ENCODE results near the gene PNMA1.

DNA sequence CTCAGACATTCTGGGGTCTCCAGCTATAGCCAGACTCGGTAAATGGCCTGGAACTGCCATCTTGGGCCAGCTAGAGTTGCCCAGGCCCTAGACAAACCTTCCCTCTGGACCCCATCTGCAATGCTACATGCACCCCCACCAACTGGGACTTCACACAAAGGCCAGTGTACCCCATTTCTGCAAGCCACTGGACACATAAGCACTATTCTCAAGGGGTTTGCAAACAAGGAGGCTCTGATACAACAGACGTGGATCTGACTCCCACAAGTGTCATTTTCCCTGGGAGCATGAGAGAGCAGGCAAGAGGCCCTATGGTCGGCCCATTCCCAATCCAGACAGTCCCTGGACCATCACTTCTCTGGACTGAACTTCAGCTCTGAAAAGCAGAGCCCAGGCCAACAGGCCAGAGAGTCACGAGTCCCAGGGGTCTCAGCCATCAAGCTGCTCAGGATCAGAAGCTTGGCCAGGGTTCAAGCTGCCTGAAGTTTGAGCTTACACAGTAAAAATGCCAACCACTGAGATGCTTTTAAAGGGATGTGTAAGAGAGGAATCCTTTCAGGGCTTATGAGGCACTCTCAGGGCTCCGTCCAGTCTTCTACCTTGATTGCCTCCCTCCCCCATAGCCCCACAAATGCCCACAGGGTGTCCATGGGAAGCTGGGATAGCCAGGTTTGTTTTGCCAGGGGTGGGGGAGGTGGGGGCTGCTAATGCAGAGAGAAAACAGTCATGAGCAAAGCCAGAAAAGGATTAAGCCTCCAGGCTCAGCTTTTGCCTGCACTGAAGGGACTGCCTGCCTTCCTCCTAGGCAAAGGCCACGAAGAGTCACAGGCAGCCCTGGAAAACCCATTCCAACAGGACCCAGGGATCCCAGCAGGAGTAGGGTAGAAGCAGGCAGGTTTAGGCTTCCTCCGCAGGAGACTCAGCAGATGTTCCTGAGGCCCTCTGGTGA lies 31.7 kb upstream of the PNMA1 start:
- no peak for TF ChIP-seq ZNF24 (IDR thresholded peaks at IDR 0.05)
- no peak for TF ChIP-seq NR3C1 (CRISPR knock-in tag; IDR thresholded peaks at IDR 0.05)
- no peak for TF ChIP-seq POLR2A (IDR thresholded peaks at IDR 0.05; ENCODE audit: insufficient read depth in 1 of 2, low read depth in 2 of 2, low read length in 2 of 2)
- TF ChIP-seq ZBTB7A (CRISPR knock-in tag; IDR thresholded peaks at IDR 0.05), result no peak
- TF ChIP-seq ZNF660 (CRISPR knock-in tag; IDR thresholded peaks at IDR 0.05; ENCODE audit: borderline replicate concordance, low read depth), result no peak
- no peak for TF ChIP-seq SMC3 (IDR thresholded peaks at IDR 0.05; ENCODE audit: low read length)
- no peak for TF ChIP-seq ZFP37 (CRISPR knock-in tag; IDR thresholded peaks at IDR 0.05; ENCODE audit: borderline replicate concordance)
- no peak for TF ChIP-seq ZNF180 (CRISPR knock-in tag; IDR thresholded peaks at IDR 0.05; ENCODE audit: borderline replicate concordance, low read depth)
- TF ChIP-seq, protein P1, sequence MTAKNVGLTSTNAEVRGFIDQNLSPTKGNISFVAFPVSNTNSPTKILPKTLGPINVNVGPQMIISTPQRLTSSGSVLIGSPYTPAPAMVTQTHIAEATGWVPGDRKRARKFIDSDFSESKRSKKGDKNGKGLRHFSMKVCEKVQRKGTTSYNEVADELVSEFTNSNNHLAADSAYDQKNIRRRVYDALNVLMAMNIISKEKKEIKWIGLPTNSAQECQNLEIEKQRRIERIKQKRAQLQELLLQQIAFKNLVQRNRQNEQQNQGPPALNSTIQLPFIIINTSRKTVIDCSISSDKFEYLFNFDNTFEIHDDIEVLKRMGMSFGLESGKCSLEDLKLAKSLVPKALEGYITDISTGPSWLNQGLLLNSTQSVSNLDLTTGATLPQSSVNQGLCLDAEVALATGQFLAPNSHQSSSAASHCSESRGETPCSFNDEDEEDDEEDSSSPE (CRISPR knock-in tag; IDR thresholded peaks at IDR 0.05), result no peak

All from HepG2 (cell line).